HepG2 (cell line): Measurements from ENCODE around the gene ITPR1. TPM values are rescaled to one million over a fixed set of nuclear protein-coding genes. Genes with fewer than 3 reads are reported as not detected.

Experiments
- PRDM15 ChIP-seq: sonication (generic); formaldehyde crosslinking; IDR thresholded peaks from 2 replicates; pipeline ENCODE4 v1.4.0; 2020; ENCODE audit warnings: missing genetic modification reagents
- RNF219 ChIP-seq: sonication (generic); formaldehyde crosslinking; IDR thresholded peaks from 2 replicates; pipeline ENCODE4 v1.5.0; 2020; ENCODE audit warnings: mild to moderate bottlenecking, missing genetic modification reagents
- TARDBP ChIP-seq: sonication (generic); formaldehyde crosslinking; IDR thresholded peaks from 2 replicates; pipeline ENCODE4 v1.8.0; 2022; ENCODE audit warnings: mild to moderate bottlenecking, missing genetic modification reagents
- ZNF326 ChIP-seq: sonication (generic); formaldehyde crosslinking; IDR thresholded peaks from 2 replicates; pipeline ENCODE4 v1.4.0; 2020; ENCODE audit warnings: missing genetic modification reagents, borderline replicate concordance
- ZNF577 ChIP-seq: sonication (generic); formaldehyde crosslinking; IDR thresholded peaks from 2 replicates; pipeline ENCODE4 v1.4.0; 2020; ENCODE audit warnings: mild to moderate bottlenecking, low read depth, missing genetic modification reagents, borderline replicate concordance
- ZNF773 ChIP-seq: sonication (generic); formaldehyde crosslinking; IDR thresholded peaks from 2 replicates; pipeline ENCODE4 v1.4.0; 2020; ENCODE audit warnings: missing genetic modification reagents, borderline replicate concordance
- ZNF780A ChIP-seq: sonication (generic); formaldehyde crosslinking; IDR thresholded peaks from 2 replicates; pipeline ENCODE4 v1.8.0; 2022; ENCODE audit warnings: mild to moderate bottlenecking, missing genetic modification reagents, moderate library complexity
- polyA plus RNA-seq, 8 experiments: library from polyadenylated mRNA; depleted of rRNA in 3 of 8; stranded (reverse) in 7 of 8; unstranded in 1 of 8; fragments of >200 nt; fragmentation: Illumina TruSeq in 4 of 8; extraction: Trizol in 4 of 8; gene quantifications; 2 replicates each; pipeline versions ENCODE4 v1.2.1 to v1.2.3, GENCODE V29; 2011 to 2016; ENCODE audit warnings: low read depth in 4 of 8, missing spikeins in 1 of 8, mixed read lengths in 1 of 8; ENCODE audit not compliant: insufficient read depth in 1 of 8
- total RNA-seq, 5 experiments: library from RNA; depleted of rRNA; stranded (reverse); fragments of >200 nt; fragmentation: Illumina TruSeq; extraction: Trizol; gene quantifications; 2 replicates each; pipeline ENCODE4 v1.2.3, GENCODE V29; 2016; ENCODE audit warnings: low read depth in 1 of 5
- TF ChIP-seq, protein P1 (sequence below): sonication (generic); formaldehyde crosslinking; IDR thresholded peaks from 2 replicates; pipeline ENCODE4 v1.8.0; 2022; ENCODE audit warnings: mild to moderate bottlenecking, missing genetic modification reagents, moderate library complexity

The ITPR1 gene
- total and polyA plus RNA-seq, 2 of the 13 experiments (the other 11 are each of a cell fraction or from before 2014, with no cell fraction given), result 10.0 to 11.4 TPM

GRCh38 chr3:4593014-4593413 lies 99.9 kb downstream of the ITPR1 start (continued):
- no peak for TF ChIP-seq PRDM15 (CRISPR knock-in tag)
- no peak for TF ChIP-seq ZNF780A
- TF ChIP-seq ZNF773 (CRISPR knock-in tag), result no peak
- no peak for TF ChIP-seq TARDBP (CRISPR knock-in tag)
- TF ChIP-seq RNF219 (CRISPR knock-in tag), result no peak
- no peak for TF ChIP-seq ZNF577
- TF ChIP-seq, protein P1, sequence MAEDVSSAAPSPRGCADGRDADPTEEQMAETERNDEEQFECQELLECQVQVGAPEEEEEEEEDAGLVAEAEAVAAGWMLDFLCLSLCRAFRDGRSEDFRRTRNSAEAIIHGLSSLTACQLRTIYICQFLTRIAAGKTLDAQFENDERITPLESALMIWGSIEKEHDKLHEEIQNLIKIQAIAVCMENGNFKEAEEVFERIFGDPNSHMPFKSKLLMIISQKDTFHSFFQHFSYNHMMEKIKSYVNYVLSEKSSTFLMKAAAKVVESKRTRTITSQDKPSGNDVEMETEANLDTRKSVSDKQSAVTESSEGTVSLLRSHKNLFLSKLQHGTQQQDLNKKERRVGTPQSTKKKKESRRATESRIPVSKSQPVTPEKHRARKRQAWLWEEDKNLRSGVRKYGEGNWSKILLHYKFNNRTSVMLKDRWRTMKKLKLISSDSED (CRISPR knock-in tag), result no peak
- TF ChIP-seq ZNF326, result no peak
